PC-9 (cell line): ENCODE measurements around the gene SLC30A2.

ENCODE experiments used
- EZH2 ChIP-seq: fragments of 200-600 bp; sonication (generic); IDR thresholded peaks from 2 replicates; pipeline ENCODE4 v1.8.0; 2017; ENCODE audit warnings: antibody characterized with exemption, low read depth
- TF ChIP-seq, protein P1 (sequence below): fragments of 200-600 bp; sonication (generic); conservative IDR thresholded peaks from 2 replicates; pipeline ENCODE4 v1.6.1; 2017; ENCODE audit warnings: mixed run types, antibody characterized with exemption, mild to moderate bottlenecking, moderate library complexity

- TF ChIP-seq EZH2: no peak
- TF ChIP-seq, protein P1, sequence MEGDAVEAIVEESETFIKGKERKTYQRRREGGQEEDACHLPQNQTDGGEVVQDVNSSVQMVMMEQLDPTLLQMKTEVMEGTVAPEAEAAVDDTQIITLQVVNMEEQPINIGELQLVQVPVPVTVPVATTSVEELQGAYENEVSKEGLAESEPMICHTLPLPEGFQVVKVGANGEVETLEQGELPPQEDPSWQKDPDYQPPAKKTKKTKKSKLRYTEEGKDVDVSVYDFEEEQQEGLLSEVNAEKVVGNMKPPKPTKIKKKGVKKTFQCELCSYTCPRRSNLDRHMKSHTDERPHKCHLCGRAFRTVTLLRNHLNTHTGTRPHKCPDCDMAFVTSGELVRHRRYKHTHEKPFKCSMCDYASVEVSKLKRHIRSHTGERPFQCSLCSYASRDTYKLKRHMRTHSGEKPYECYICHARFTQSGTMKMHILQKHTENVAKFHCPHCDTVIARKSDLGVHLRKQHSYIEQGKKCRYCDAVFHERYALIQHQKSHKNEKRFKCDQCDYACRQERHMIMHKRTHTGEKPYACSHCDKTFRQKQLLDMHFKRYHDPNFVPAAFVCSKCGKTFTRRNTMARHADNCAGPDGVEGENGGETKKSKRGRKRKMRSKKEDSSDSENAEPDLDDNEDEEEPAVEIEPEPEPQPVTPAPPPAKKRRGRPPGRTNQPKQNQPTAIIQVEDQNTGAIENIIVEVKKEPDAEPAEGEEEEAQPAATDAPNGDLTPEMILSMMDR: no peak
These were observed 20.9 kb upstream of the SLC30A2 start for GRCh38 chr1:26066857-26067256.
